MM.1S (cell line): ENCODE data around the gene PLS3.

ENCODE experiments used
- EZH2phosphoT487 ChIP-seq: fragments of 300-600 bp; sonication (generic); IDR thresholded peaks from 2 replicates; pipeline ENCODE4 v1.6.1; 2018; ENCODE audit warnings: antibody characterized with exemption, low read length
- TF ChIP-seq, protein P1 (sequence below): fragments of 300-600 bp; sonication (generic); IDR thresholded peaks from 2 replicates; pipeline ENCODE4 v1.5.1; 2016; ENCODE audit warnings: antibody characterized with exemption, low read length, mixed read lengths

- TF ChIP-seq, protein P1, sequence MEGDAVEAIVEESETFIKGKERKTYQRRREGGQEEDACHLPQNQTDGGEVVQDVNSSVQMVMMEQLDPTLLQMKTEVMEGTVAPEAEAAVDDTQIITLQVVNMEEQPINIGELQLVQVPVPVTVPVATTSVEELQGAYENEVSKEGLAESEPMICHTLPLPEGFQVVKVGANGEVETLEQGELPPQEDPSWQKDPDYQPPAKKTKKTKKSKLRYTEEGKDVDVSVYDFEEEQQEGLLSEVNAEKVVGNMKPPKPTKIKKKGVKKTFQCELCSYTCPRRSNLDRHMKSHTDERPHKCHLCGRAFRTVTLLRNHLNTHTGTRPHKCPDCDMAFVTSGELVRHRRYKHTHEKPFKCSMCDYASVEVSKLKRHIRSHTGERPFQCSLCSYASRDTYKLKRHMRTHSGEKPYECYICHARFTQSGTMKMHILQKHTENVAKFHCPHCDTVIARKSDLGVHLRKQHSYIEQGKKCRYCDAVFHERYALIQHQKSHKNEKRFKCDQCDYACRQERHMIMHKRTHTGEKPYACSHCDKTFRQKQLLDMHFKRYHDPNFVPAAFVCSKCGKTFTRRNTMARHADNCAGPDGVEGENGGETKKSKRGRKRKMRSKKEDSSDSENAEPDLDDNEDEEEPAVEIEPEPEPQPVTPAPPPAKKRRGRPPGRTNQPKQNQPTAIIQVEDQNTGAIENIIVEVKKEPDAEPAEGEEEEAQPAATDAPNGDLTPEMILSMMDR = peak; percentile 63
- TF ChIP-seq EZH2phosphoT487 = no peak
Observed at GRCh38 chrX:115650916-115651315, 89.9 kb downstream of the PLS3 start.
